Activated CD8-positive, alpha-beta T cell treated with anti-CD3 and anti-CD28 coated beads for 36 hours (primary cell): ENCODE results near the gene NPTXR. TPM values are rescaled to one million over a fixed set of nuclear protein-coding genes. Genes with fewer than 3 reads are reported as not detected.
A peak's percentile ranks its signal among the peaks of the same experiment; 100 is the strongest.

Experiments
- ATAC-seq: fragments of 200-7000 bp; cut with Tn5 transposase; one replicate; pipeline ENCODE4 v1.10.0; 2021; ENCODE audit warnings: mild to moderate bottlenecking, moderate library complexity
- CTCF ChIA-PET: fragments of 350-600 bp; sonication (Branson Sonifier 250); formaldehyde crosslinking; loops from one replicate; lab custom pipeline; 2021; ENCODE audit warnings: antibody characterized with exemption; lab: Charles Lee
- POLR2A ChIA-PET: fragments of 350-600 bp; sonication (Branson Sonifier 250); formaldehyde crosslinking; loops from one replicate; lab custom pipeline; 2021; ENCODE audit warnings: antibody characterized with exemption; lab: Charles Lee
- DNase-seq: peaks from one replicate; pipeline ENCODE4 v3.0.0-alpha.2; 2020
- H3K27ac Mint-ChIP-seq: one replicate; pipeline ENCODE4 v1.8.0; 2021; ENCODE audit warnings: mild to moderate bottlenecking, mixed read lengths
- H3K27me3 Mint-ChIP-seq: one replicate; pipeline ENCODE4 v1.8.0; 2021; ENCODE audit warnings: mixed read lengths
- H3K36me3 Mint-ChIP-seq: one replicate; pipeline ENCODE4 v1.8.0; 2021; ENCODE audit warnings: low read depth, mixed read lengths
- H3K4me1 Mint-ChIP-seq: one replicate; pipeline ENCODE4 v1.8.0; 2021; ENCODE audit warnings: low read depth, mixed read lengths
- H3K4me3 Mint-ChIP-seq: one replicate; pipeline ENCODE4 v1.8.0; 2021; ENCODE audit warnings: mild to moderate bottlenecking, moderate library complexity, mixed read lengths
- H3K9me3 Mint-ChIP-seq: one replicate; pipeline ENCODE4 v1.8.0; 2021; ENCODE audit warnings: mixed read lengths
- CTCF ChIP-seq: fragments of 200-600 bp; IDR thresholded peaks from one replicate; pipeline ENCODE4 v1.8.0; 2022; ENCODE audit warnings: antibody characterized with exemption, mild to moderate bottlenecking
- intact Hi-C: fragments of 100-400 bp; cut with micrococcal nuclease; formaldehyde crosslinking; loops from one replicate; pipeline ENCODE4 v1.10.0; 2022
- total RNA-seq, 2 experiments: library from RNA; stranded (reverse); gene quantifications; one replicate each; pipeline ENCODE4 v1.2.3, GENCODE V29; 2021

Gene NPTXR
- total RNA-seq, 2 experiments from 2014 or later, result 0.69 to 0.83 TPM

GRCh38 chr22:38865201-38866023 lies 21.6 kb upstream of the NPTXR start:
- H3K36me3 Mint-ChIP-seq, result peaks cover 33% of the 10 kb centered on the region
- H3K9me3 Mint-ChIP-seq, result no peaks in the 10 kb centered on the region
- POLR2A ChIA-PET, result interaction anchor here (0.8 kb wide), 1 partner anchor 17 kb away, joined by 3 read pairs; no protein-coding TSS in a partner anchor
- H3K27ac Mint-ChIP-seq, result no peak overlapping the region
- H3K4me1 Mint-ChIP-seq, result peaks cover 27% of the 10 kb centered on the region
- intact Hi-C loops, result no loop called here
- no peak for TF ChIP-seq CTCF
- no peak for DNase-seq
- H3K27me3 Mint-ChIP-seq, result no peaks in the 10 kb centered on the region
- H3K4me3 Mint-ChIP-seq, result no peak overlapping the region
- CTCF ChIA-PET, result no interaction called here
- ATAC-seq, result no peak

- peaks cover 26% of the 10 kb centered on the region for H3K36me3 Mint-ChIP-seq
- H3K27ac Mint-ChIP-seq, result peak overlapping the region; percentile 14
- ATAC-seq, result no peak
- H3K4me3 Mint-ChIP-seq, result no peak overlapping the region
- peaks cover 19% of the 10 kb centered on the region for H3K4me1 Mint-ChIP-seq
- intact Hi-C loops, result no loop called here
- no peaks in the 10 kb centered on the region for H3K27me3 Mint-ChIP-seq
- H3K9me3 Mint-ChIP-seq, result no peaks in the 10 kb centered on the region
- no peak for DNase-seq
- TF ChIP-seq CTCF, result no peak
- CTCF ChIA-PET, result interaction anchor here (0.9 kb wide), 1 partner anchor 95 kb away, joined by 3 read pairs; no protein-coding TSS in a partner anchor
- POLR2A ChIA-PET, result interaction anchor here (0.8 kb wide), 1 partner anchor 18 kb away, joined by 3 read pairs; no protein-coding TSS in a partner anchor
Observed at GRCh38 chr22:38864361-38865191, 20.7 kb upstream of the NPTXR start.

GRCh38 chr22:38863531-38864131 lies 19.8 kb upstream of the NPTXR start:
- no peaks in the 10 kb centered on the region for H3K9me3 Mint-ChIP-seq
- ChIA-PET CTCF (interaction anchor here (0.6 to 0.9 kb wide), 2 partner anchors 94 to 130 kb away, joined by 3 to 4 read pairs; no protein-coding TSS in a partner anchor), POLR2A (interaction anchor here (0.7 to 1.0 kb wide), 2 partner anchors 19 to 94 kb away, joined by 3 read pairs; no protein-coding TSS in a partner anchor)
- DNase-seq, result no peak
- intact Hi-C loops, result no loop called here
- TF ChIP-seq CTCF, result no peak
- H3K27me3 Mint-ChIP-seq, result no peaks in the 10 kb centered on the region
- peaks cover 18% of the 10 kb centered on the region for H3K36me3 Mint-ChIP-seq
- H3K27ac Mint-ChIP-seq, result no peak overlapping the region
- ATAC-seq, result no peak
- H3K4me1 Mint-ChIP-seq, result peaks cover 10% of the 10 kb centered on the region
- no peak overlapping the region for H3K4me3 Mint-ChIP-seq

- POLR2A ChIA-PET, result interaction anchor here (1.0 to 3.8 kb wide), 2 partner anchors 8 to 18 kb away, joined by 3 to 17 read pairs; no protein-coding TSS in a partner anchor
- TF ChIP-seq CTCF, result no peak
Observed at GRCh38 chr22:38862375-38863329, 18.8 kb upstream of the NPTXR start.

More at GRCh38 chr22:38862375-38863329, 18.8 kb upstream of the NPTXR start:
- Mint-ChIP-seq H3K27ac (no peak overlapping the region), H3K4me1 (peaks cover 5% of the 10 kb centered on the region), H3K9me3 (no peaks in the 10 kb centered on the region), H3K36me3 (peaks cover 11% of the 10 kb centered on the region), H3K27me3 (no peaks in the 10 kb centered on the region), H3K4me3 (no peak overlapping the region)
- ATAC-seq (no peak), DNase-seq (no peak)
- CTCF ChIA-PET, result interaction anchor here (1.4 to 13.2 kb wide), 2 partner anchors 8 to 19 kb away, joined by 4 to 85 read pairs; partner anchors contain the start of gene CBX6
- intact Hi-C loops, result no loop called here
